ENCODE measurements around the gene BLVRB.

Gene BLVRB

DNA sequence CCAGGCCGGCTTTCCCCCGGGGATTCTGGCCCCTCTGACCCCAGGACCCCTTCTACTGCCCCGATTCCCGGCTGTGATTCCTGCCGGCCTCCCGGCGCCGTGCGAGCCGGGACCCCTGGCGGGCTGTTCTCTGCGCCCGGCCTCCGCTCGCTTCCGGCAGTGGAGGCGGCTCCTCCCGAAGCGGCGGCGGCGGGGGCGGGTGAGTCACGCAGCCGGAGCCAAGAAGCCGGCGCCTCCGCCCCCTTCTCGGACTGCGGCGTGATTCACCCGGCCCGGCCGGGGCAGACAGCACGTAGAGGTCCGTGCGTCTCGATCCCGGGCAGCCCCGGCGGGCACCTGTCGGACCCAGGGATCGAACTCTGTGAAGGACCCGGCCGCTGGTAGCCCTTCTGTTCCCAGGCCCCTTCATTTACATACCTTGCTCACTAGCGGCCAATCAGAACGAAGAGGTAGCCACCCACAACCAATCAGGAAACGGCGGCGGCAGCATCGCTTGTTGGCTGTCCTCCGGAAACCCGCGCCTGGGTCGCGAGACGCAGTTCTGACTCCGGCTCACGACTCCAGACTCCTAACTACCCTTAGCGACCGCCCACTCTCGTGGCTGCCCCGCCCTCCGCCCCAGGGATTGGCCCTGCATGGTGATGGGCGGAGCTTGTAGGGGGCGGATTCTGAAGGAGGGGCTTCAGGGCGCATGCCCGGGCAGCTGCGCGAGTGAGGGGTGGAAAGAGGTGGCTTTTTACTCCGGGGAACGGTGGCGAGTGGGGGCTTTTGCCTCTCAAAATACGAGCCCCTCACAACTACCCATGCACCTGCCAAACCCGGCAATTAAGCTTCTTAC, 39.9 kb downstream of the BLVRB start, which contains the start of gene SERTAD1:
Gene SERTAD1, minus strand, starts transcription at position 543 of the 838 bp plus-strand sequence. CDS start 2,446 bp downstream, outside the sequence.
- peak within 1 kb of the TSS; percentile 57 for H2AFZ ChIP-seq (ENCODE audit: low read depth, low read length)
- H3K27ac ChIP-seq (ENCODE audit: low read length), result peak within 1 kb of the TSS; percentile 71
- peak within 1 kb of the TSS; percentile 90 for H3K9ac ChIP-seq (ENCODE audit: low read length)
- no peak for TF ChIP-seq EZH2phosphoT487 (IDR thresholded peaks at IDR 0.05; ENCODE audit: low read depth)
- TF ChIP-seq, protein P1, sequence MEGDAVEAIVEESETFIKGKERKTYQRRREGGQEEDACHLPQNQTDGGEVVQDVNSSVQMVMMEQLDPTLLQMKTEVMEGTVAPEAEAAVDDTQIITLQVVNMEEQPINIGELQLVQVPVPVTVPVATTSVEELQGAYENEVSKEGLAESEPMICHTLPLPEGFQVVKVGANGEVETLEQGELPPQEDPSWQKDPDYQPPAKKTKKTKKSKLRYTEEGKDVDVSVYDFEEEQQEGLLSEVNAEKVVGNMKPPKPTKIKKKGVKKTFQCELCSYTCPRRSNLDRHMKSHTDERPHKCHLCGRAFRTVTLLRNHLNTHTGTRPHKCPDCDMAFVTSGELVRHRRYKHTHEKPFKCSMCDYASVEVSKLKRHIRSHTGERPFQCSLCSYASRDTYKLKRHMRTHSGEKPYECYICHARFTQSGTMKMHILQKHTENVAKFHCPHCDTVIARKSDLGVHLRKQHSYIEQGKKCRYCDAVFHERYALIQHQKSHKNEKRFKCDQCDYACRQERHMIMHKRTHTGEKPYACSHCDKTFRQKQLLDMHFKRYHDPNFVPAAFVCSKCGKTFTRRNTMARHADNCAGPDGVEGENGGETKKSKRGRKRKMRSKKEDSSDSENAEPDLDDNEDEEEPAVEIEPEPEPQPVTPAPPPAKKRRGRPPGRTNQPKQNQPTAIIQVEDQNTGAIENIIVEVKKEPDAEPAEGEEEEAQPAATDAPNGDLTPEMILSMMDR (IDR thresholded peaks at IDR 0.05; ENCODE audit: low read depth, low read length), result peak; percentile 91
- H3K36me3 ChIP-seq (replicated peaks; ENCODE audit: low read depth, low read length), result peaks cover 8% of the 10 kb centered on the region
- peaks cover 6% of the 10 kb centered on the region; the same call in 1 of the 2 replicates for H3K79me2 ChIP-seq (ENCODE audit: low read length)
- H3K4me2 ChIP-seq (ENCODE audit: low read length), result peak within 1 kb of the TSS; percentile 99
- H3K4me3 ChIP-seq (ENCODE audit: low read length), result peak within 1 kb of the TSS; percentile 95
- no peaks in the 10 kb centered on the region for H3K27me3 ChIP-seq (ENCODE audit: low read depth, low read length)
- H3K4me1 ChIP-seq (ENCODE audit: low read length), result peaks cover 13% of the 10 kb centered on the region
- no peaks in the 10 kb centered on the region for H4K20me1 ChIP-seq (ENCODE audit: insufficient read depth, low read length)
- H3K9me3 ChIP-seq (ENCODE audit: insufficient read depth, low read length), result no peaks in the 10 kb centered on the region

DNA sequence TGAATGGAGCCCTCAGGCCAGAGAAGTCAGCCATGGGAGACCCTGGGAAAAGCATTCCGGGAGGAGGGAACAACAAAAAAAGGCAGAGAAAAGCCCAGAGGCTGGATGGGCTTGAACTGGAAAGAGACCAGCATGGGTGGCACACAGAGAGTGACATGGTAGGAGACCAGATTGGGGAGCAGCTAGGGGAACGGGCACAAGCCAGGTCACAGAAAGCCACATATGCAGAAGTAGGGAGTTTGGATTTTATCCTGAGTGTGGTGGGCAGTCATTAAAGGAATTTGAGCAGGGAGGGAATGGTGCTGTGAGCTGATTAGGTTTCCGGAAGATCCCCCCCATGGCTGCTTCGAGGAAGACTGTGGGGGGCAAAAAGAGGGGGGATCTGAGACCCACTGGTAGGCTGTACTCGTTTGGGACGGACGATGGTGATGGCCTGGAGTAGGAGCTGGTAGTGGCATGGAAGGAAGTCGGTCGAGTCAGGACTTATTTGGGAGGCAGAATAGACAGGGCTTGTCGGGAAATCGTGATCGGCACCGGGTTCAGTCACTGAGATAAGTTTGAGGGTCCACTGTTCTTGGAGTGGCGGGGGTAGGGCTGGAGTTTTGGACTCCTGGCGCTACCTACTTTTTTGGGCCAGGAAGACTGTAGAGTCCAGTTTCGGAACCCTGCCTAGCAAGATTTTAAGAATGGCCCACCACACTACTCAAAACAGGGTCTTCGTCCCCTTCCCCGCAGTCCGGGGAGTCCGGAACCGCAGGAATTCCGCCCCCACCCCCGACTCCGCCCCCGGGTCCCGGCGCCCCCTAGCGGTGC, 40.7 kb downstream of the BLVRB start:
- Histone ChIP-seq H3K36me3 (replicated peaks; ENCODE audit: low read depth, low read length) (peaks cover 8% of the 10 kb centered on the region), H2AFZ (ENCODE audit: low read depth, low read length) (peak overlapping the region; percentile 57; the same call in 1 of the 2 replicates), H3K27me3 (ENCODE audit: low read depth, low read length) (no peaks in the 10 kb centered on the region), H3K4me1 (ENCODE audit: low read length) (peaks cover 13% of the 10 kb centered on the region), H3K4me3 (ENCODE audit: low read length) (peak overlapping the region; percentile 95), H4K20me1 (ENCODE audit: insufficient read depth, low read length) (no peaks in the 10 kb centered on the region), H3K27ac (ENCODE audit: low read length) (peak overlapping the region; percentile 71), H3K9me3 (ENCODE audit: insufficient read depth, low read length) (no peaks in the 10 kb centered on the region), H3K4me2 (ENCODE audit: low read length) (peak overlapping the region; percentile 99), H3K9ac (ENCODE audit: low read length) (peak overlapping the region; percentile 90), H3K79me2 (ENCODE audit: low read length) (peaks cover 6% of the 10 kb centered on the region; the same call in 1 of the 2 replicates)
- TF ChIP-seq EZH2phosphoT487 (IDR thresholded peaks at IDR 0.05; ENCODE audit: low read depth), result no peak
- TF ChIP-seq, protein P1 (IDR thresholded peaks at IDR 0.05; ENCODE audit: low read depth, low read length), result no peak

DNA sequence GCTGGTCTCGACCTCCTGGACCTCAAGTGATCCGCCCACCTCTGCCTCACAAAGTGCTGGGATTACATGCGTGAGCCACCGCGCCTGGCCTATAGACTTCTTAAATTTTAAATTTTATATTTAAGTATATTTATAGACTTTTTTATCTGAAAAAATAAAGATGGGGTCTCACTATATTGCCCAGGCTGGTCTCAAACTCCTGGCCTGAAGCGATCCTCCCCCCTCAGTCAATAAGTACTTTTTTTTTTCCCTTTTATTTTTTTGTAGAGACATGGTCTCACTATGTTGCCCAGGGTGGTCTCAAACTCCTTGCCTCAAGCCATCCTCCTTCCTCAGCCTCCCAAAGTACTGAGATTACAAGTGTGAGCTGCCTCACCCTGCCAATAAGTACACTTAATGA, 41.6 kb downstream of the BLVRB start:
- TF ChIP-seq, protein P1 (IDR thresholded peaks at IDR 0.05; ENCODE audit: low read depth, low read length), result no peak
- TF ChIP-seq EZH2phosphoT487 (IDR thresholded peaks at IDR 0.05; ENCODE audit: low read depth), result no peak
- no peaks in the 10 kb centered on the region for H4K20me1 ChIP-seq (ENCODE audit: insufficient read depth, low read length)
- H2AFZ ChIP-seq (ENCODE audit: low read depth, low read length), result no peak overlapping the region
- peaks cover 8% of the 10 kb centered on the region for H3K36me3 ChIP-seq (replicated peaks; ENCODE audit: low read depth, low read length)
- H3K9me3 ChIP-seq (ENCODE audit: insufficient read depth, low read length), result no peaks in the 10 kb centered on the region
- H3K9ac ChIP-seq (ENCODE audit: low read length), result no peak overlapping the region
- H3K27ac ChIP-seq (ENCODE audit: low read length), result no peak overlapping the region
- H3K79me2 ChIP-seq (ENCODE audit: low read length), result peaks cover 6% of the 10 kb centered on the region; the same call in 1 of the 2 replicates
- peaks cover 13% of the 10 kb centered on the region for H3K4me1 ChIP-seq (ENCODE audit: low read length)
- H3K4me3 ChIP-seq (ENCODE audit: low read length), result no peak overlapping the region
- H3K4me2 ChIP-seq (ENCODE audit: low read length), result no peak overlapping the region
- H3K27me3 ChIP-seq (ENCODE audit: low read depth, low read length), result no peaks in the 10 kb centered on the region
